Cardiac muscle cell (in vitro differentiated cells and primary cell): ENCODE data around the gene FOSL1. TPM values are rescaled to one million over a fixed set of nuclear protein-coding genes. Genes with fewer than 3 reads are reported as not detected.

Experiments used
- DNase-seq, 2 donors: peaks; one replicate each; pipeline versions ENCODE4 v3.0.0 to v3.0.0-alpha.2; 2010 to 2017; ENCODE audit warnings: low read depth in 1 of 2, low spot score in 1 of 2
- H3K27ac ChIP-seq: fragments of 200-600 bp; sonication (generic); 2 replicates; pipeline ENCODE4 v1.5.1; 2016
- H3K27me3 ChIP-seq: fragments of 200-600 bp; sonication (generic); 2 replicates; pipeline ENCODE4 v1.6.0; 2016; ENCODE audit warnings: control low read depth
- H3K36me3 ChIP-seq: fragments of 200-600 bp; sonication (generic); 2 replicates; pipeline ENCODE4 v1.5.1; 2016; ENCODE audit warnings: control low read depth
- H3K4me1 ChIP-seq: fragments of 200-600 bp; sonication (generic); 2 replicates; pipeline ENCODE4 v1.8.1; 2017; ENCODE audit warnings: low read depth, mild to moderate bottlenecking, mixed run types
- H3K4me3 ChIP-seq: fragments of 200-600 bp; sonication (generic); 2 replicates; pipeline ENCODE4 v1.5.1; 2016; ENCODE audit warnings: mild to moderate bottlenecking
- H3K9me3 ChIP-seq: fragments of 200-600 bp; sonication (generic); 2 replicates; pipeline ENCODE4 v1.5.1; 2017; ENCODE audit warnings: low read depth, mild to moderate bottlenecking, control low read depth
- CTCF ChIP-seq: IDR thresholded peaks from 2 replicates; pipeline ENCODE4 v1.5.1; 2012; ENCODE audit warnings: low read depth, mild to moderate bottlenecking, low read length
- polyA plus RNA-seq: library from polyadenylated mRNA; unstranded; fragments of >200 nt; fragmentation: Nextera tagmentation; extraction: Ambion mirVana; gene quantifications from 2 replicates; pipeline ENCODE4 v1.2.1, GENCODE V29; 2016
- total RNA-seq: library from RNA; depleted of rRNA; stranded (reverse); fragments of >200 nt; gene quantifications from 2 replicates; pipeline ENCODE4 v1.2.3, GENCODE V29; 2016

Gene FOSL1
- total and polyA plus RNA-seq, 2 experiments from 2014 or later: 0.21 to 0.60 TPM

- no peak for TF ChIP-seq CTCF
- Histone ChIP-seq H3K27me3 (no peaks in the 10 kb centered on the region), H3K36me3 (peaks cover 19% of the 10 kb centered on the region), H3K4me3 (no peak overlapping the region), H3K4me1 (peaks cover 11% of the 10 kb centered on the region), H3K27ac (no peak overlapping the region), H3K9me3 (no peaks in the 10 kb centered on the region)
- no peak for DNase-seq
Measured at GRCh38 chr11:65885808-65886536, 14.2 kb downstream of the FOSL1 start.

GRCh38 chr11:65885231-65885630 lies 15.0 kb downstream of the FOSL1 start:
- DNase-seq: no peak
- H3K9me3 ChIP-seq: no peaks in the 10 kb centered on the region
- no peak overlapping the region for H3K27ac ChIP-seq
- H3K27me3 ChIP-seq: no peaks in the 10 kb centered on the region
- H3K4me1 ChIP-seq: peaks cover 11% of the 10 kb centered on the region
- H3K4me3 ChIP-seq: no peak overlapping the region
- H3K36me3 ChIP-seq: peaks cover 19% of the 10 kb centered on the region
- TF ChIP-seq CTCF: no peak

GRCh38 chr11:65884716-65885092 lies 15.5 kb downstream of the FOSL1 start:
- no peak overlapping the region for H3K4me3 ChIP-seq

GRCh38 chr11:65883786-65884715 lies 16.1 kb downstream of the FOSL1 start:
- Histone ChIP-seq H3K27me3 (no peaks in the 10 kb centered on the region), H3K36me3 (peaks cover 19% of the 10 kb centered on the region), H3K27ac (no peak overlapping the region), H3K9me3 (no peaks in the 10 kb centered on the region), H3K4me3 (no peak overlapping the region), H3K4me1 (peaks cover under 1% of the 10 kb centered on the region)
- DNase-seq: no peak
- no peak for TF ChIP-seq CTCF

More at GRCh38 chr11:65884716-65885092, 15.5 kb downstream of the FOSL1 start:
- Histone ChIP-seq H3K36me3 (peaks cover 19% of the 10 kb centered on the region), H3K27ac (no peak overlapping the region), H3K4me1 (peaks cover 6% of the 10 kb centered on the region), H3K9me3 (no peaks in the 10 kb centered on the region), H3K27me3 (no peaks in the 10 kb centered on the region)
- TF ChIP-seq CTCF: peak; percentile 100
- peak; percentile 78 to 82 for DNase-seq

GRCh38 chr11:65883058-65883761 lies 17.0 kb downstream of the FOSL1 start:
- no peak for DNase-seq
- Histone ChIP-seq H3K27me3 (no peaks in the 10 kb centered on the region), H3K36me3 (peaks cover 19% of the 10 kb centered on the region), H3K27ac (no peak overlapping the region), H3K4me1 (no peaks in the 10 kb centered on the region), H3K4me3 (no peak overlapping the region), H3K9me3 (no peaks in the 10 kb centered on the region)
- no peak for TF ChIP-seq CTCF
